Endometrial microvascular endothelial cells (primary cell): ENCODE results near the gene RNF144A. TPM values are rescaled to one million over a fixed set of nuclear protein-coding genes. Genes with fewer than 3 reads are reported as not detected.

Experiments used
- in situ Hi-C: cut with HindIII; loops from 2 replicates; pipeline ENCODE4 v1.10.0; 2017; ENCODE audit warnings: low sequenced_read_pairs, low pct_unique_long_range_greater_than_20kb; ENCODE audit errors: inconsistent ontology term
- total RNA-seq: library from RNA; depleted of rRNA; stranded (reverse); fragments of >200 nt; gene quantifications from one replicate; pipeline ENCODE4 v1.2.3, GENCODE V29; 2015; ENCODE audit errors: inconsistent ontology term

Gene RNF144A
- total RNA-seq, 1 donor from 2014 or later = 8.7 TPM

DNA sequence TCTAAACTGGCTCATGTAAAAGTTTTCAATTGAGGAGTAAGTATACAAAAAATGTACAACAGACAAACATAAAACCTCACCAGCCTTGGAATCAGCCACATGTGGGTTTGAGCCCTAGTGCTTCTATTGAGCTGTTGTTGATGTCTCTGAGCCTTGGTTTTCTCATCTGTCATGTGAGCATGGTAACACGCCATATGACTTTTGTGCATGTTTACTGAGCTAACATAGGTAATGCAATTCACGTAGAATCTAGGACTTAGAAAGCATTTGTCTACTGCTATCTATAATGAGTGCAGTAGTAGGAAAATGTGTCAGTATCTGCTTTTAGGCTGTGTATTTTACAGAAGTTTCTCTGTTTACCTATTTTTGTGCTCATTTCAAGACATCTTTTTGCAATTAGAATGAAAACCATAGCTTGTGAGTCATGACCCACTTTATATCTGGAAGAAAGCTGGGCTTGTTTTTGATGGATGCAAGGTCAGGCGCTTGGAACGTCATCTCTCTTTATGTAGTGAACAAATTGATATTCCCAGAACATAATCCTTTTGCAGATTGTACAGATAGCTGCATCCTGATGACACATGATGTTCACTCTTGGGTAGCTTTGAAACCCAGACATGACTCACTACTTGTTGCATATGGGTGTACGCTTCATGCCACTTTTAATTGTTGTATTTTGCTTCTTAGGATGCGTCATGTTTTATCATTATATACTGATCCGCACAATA is 94.3 kb downstream of the RNF144A start:
- in situ Hi-C loops = no loop called here

DNA sequence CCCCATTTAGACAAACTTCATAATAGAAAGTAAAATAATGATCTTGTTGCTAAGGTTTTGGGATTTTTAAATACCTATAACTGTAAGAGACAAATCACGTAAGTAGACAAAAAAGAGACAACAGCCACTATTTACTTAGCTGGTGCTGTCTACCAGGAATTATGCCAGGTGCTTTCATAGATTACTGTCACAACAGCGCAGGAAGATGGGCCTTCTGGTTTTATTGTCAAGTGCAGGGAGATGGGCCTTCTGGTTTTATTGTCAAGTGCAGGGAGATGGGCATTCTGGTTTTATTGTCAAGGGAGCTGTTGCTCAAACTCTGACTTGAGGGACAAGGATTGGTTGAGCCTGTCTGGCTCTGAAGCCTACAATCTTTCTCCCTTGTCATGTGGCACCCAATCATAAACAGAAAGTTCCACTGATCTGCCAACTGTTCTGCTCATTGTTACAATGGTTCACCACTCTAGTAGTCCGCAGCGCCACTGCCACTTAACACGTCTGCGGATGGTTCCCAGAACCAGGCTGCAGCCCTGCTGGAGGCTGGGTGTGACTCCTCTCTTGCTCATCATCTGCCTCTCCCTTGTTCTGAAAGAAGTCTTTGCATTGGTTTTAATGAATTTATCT is 95.0 kb downstream of the RNF144A start:
- in situ Hi-C loops = no loop called here

DNA sequence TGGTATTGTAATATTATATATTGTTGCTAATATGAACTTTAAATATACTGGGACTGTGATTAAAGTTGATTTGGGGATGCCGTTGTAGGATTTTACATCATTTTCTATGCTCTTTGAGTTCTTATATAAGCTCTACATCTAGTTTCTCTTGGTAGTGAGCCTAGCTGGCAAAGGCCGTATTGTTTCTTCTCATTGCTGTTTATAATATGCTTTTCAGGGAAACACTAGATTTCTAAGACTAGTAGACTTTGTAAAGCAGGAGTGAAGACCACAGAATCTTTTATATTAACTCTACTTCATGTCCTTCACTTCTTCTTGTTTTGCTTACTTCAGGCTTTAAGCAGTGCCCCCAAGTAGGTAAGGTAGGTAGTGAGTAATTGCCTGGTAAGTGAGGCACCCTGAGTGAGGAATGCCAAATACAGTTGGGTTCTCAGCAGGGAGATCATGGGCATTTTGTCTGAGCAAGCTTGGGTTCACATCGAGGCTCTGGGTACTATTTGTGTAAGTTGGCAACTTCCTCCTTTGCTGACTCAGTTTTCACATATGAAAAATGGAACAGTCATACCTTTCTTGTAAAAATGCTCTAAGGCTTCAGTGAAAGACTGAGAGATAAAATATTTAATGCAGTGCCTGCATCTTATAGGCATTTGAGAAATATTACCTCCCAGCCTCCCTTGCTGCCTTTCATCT is 96.4 kb downstream of the RNF144A start:
- in situ Hi-C loops = no loop called here

DNA sequence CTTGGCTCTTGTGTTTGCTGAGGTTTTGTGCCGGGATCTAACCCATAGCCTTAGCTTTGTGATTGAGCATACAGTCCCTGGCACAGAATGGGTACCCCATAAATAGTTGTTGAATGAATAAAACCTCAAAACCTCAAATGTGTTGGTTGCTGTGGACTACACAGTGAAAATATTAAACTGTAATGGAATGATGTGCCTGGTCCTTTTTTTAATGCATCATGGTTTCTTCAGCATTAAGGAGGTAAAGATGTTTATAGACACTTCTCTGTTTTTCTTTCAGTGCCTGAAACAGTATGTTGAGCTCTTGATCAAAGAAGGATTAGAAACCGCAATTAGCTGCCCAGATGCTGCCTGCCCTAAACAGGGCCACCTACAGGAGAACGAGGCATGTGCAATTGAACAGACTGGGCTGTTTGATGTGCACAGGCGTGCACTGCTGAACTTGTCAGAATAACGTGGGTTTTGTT is 97.0 kb downstream of the RNF144A start:
- in situ Hi-C loops = no loop called here

DNA sequence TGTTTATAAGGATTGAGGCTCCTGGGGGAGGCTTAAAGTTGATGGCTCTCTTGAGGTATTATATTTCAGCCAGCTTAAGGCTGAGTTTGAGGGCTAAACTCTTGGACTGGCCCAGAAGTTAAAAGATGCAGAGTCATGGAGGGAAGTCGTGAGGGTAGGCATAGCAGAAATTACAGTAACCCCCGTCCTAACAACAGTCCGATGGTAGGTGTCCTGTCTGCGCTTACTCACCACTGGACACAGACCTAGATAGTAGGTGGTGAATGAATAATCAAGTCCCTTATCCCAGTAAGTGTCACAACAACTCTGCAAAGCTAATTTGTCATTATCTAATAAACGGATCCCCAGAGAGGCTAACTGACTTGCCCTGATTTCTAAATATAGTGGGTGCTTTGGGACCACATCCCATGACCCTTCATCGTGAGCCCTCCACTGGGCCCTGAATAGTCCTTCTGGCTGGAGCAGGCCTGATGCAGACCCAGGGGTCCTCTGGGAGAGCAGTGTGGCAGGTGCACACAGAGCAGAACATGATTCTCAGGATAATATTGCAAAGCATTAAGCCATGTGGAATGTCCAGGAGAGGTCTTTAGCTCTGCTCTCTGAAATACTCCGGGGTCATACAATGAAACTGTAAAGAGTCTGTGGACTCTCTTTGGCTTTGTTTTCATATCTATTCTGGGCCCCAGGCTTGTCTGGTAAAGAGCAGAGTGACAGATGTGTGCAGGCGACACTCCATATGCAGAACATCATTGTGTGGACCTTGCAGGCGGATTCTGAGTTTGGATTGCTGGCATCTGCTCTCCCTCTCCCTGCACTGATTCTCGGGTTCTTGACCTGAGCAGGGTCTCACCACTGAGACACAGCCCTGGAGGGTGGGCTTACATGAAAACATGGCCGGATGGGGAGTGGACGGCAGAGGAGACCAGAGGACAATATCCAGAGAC is 98.1 kb downstream of the RNF144A start:
- in situ Hi-C loops = no loop called here

DNA sequence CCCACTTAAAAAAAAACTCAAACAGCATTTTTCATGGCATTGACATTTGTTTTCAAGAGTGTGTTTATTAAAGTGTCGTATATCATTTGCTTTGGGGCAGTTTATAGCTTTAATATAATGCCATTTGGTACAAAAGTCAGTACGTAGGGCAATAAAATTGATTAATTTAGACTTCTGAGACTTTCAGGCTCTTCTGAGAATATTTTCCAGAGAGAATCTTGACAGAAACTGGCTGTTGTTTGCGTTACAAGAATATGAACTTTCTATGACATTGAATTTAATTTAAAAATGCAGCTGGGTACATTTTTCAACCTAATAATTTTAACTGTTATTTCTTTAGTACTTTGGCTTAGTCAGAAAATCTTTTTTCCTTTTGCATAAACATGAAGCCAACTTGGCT is 98.9 kb downstream of the RNF144A start:
- in situ Hi-C loops = no loop called here

DNA sequence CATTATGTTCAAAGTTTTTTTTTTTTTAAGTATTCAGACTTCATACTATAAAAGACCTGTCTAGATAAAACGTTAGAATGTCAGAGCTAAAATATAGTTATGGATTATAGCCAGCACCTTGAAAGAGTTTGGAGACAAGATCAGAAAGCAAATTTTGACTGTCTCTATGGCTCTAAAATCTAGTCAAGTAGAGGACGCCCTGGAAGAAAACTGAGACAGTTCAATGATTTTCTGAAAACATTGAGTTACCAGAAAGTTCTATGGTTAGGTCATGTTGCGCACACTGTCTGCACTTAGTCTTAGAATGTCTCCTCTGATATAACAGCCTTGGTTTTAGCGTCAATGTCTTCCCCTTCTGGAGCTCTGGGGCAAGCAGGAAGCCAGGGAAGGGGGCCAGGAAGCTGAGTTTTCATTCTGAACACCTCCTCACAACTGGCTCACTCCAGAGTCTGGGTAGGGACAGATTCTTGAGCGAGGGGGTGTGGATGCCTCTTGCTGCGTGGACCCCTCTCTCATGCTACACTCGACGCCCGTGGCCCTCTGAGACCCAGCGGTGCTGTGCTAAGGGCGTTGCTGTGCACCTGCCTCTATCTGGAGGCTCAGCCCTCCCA is 99.5 kb downstream of the RNF144A start:
- in situ Hi-C loops = no loop called here

DNA sequence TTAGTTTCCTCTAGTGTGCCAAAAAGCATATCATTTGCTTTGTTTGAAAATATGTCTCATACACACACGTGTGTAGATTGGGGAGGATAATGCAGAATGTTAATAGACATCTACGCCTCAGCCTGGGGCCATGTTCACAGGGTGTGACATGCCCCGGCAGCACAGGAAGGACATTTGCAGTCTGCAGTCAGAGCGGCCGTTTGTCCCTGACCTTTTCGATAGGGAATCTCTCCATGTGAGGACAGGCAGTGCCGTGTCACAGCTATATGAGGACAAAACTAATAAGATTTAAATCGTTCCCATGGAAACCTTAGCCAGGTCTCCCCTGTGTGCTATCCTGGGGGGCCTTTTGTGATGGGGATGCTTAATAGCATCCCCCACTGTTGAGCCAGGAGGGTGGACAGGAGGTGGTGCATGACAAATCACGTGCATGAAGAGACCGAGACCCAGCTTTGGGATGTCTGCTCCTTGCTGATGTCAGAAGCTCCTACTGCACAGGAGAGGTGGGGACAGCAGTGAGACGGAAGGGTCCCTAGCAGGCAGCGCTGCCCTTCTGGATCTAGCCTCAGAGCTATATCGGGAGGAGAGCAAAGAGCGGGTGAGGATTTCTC is 100.6 kb downstream of the RNF144A start:
- in situ Hi-C loops = no loop called here

DNA sequence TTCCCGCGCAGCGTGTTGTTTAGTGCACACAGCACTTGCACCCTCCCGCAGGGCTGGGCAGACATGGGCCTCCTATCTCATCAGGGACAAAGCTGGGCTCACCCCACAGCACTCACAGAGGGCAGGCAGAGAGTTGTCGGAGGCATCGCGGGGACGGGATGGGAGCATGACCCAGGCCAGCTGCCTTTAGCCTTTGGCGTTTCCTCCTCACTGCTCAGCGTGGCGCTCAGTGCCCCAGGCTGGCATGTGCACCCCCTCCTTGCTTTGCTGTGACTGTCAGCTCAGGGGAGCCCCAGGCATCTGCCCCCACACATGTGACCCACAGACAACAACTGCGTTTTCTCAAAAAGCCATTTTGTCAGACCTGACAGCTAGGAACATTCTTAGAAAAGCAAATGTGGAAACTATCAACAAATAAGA is 101.1 kb downstream of the RNF144A start:
- in situ Hi-C loops = no loop called here

DNA sequence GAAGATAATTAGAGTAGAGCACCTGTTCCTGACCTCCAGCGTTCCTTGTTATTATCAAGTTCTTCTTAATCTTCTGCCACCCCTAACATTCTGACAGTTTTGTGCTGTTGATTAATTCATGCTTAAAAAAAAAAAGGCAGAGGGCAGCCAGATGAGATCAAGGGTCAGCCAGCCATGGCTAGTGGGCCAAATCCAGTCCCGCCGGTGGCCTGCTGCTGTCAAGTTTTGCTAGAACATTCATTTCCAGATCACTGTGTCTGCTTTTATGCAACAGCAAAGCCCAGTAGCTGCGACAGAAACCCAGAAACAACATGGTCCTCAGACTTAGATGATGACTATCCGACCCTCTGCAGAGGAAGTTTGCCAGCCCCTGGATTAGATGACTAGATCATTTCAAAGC is 101.6 kb downstream of the RNF144A start:
- in situ Hi-C loops = no loop called here

DNA sequence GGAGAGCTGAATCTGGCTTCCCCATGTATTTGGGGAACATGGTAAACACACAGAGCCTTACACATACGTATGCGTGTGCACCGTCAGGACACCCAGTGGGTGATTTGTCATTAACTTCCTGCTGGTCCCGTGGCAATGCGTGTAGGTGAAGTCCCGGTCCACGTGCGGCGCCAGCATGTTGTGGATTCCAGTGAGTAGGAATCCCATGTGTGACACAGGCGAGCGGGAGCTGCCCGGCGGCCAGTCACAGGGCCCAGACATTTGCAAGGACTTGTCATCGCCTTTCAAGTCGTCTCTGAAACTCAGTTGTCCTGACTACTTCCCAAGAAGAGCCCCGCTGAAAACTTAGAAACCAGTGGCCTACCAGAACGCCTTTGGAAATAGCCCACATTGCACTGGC is 102.0 kb downstream of the RNF144A start:
- in situ Hi-C loops = no loop called here

DNA sequence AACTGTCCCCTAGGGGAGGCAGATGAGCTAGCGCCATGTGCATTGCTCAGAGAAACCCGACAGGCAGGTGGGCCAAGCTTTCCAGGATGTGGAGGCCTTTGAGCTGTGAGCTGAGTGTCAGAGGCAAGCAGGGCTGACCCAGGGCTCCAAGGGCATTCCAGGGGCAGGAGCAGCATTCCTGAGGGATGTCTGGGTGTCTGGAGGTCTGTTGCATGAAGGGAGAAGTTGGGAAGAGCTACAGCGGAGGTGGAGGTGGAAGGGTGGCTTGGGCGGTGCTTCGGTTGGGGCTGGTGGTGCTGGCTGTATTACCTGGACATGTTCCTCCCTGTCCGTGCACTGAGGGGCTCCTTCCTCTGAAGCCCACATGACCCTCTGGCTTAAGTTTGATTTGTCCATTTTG is 102.8 kb downstream of the RNF144A start:
- in situ Hi-C loops = no loop called here

DNA sequence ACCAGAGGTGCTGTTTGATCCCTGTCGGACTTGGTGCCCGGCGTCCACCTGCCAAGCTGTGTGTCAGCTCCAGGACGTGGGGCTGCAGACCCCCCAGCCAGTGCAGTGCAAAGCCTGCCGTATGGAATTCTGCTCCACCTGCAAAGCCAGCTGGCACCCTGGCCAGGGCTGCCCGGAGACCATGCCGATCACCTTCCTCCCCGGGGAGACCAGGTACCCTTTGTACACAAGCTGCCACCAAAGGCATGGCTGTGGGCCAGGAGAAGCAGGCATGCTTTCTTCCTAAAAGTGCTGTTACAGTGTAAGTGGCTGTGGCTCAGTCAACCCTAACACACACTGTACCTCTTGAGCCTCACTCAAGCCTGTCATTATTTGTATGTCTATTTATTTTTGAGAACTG is 103.3 kb downstream of the RNF144A start:
- in situ Hi-C loops = no loop called here

DNA sequence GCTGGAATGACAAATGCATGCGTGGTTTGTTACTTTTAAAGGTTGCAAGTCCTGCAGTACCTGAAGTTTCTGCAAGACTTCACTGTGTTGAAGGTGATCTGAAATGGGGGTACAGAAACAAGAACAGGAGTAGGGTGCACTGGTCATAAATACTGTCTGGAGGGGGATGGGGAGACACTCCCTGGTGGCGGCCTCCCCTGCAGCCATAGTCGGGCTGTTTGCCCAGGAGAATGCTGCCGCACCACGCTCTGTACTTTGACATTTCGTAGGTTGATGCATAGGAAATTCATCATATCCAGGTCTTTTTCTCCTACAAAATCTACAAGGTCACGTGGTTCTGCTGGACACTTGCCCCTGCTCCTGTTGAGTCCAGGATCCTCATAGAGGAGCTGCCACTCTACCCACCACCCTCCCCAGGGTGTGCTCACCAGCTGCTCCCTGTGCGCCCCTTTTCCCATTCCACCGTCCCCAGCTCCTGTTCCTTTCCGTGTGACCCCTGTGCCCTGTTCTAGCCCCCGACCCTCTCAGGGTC is 103.8 kb downstream of the RNF144A start:
- in situ Hi-C loops = no loop called here

DNA sequence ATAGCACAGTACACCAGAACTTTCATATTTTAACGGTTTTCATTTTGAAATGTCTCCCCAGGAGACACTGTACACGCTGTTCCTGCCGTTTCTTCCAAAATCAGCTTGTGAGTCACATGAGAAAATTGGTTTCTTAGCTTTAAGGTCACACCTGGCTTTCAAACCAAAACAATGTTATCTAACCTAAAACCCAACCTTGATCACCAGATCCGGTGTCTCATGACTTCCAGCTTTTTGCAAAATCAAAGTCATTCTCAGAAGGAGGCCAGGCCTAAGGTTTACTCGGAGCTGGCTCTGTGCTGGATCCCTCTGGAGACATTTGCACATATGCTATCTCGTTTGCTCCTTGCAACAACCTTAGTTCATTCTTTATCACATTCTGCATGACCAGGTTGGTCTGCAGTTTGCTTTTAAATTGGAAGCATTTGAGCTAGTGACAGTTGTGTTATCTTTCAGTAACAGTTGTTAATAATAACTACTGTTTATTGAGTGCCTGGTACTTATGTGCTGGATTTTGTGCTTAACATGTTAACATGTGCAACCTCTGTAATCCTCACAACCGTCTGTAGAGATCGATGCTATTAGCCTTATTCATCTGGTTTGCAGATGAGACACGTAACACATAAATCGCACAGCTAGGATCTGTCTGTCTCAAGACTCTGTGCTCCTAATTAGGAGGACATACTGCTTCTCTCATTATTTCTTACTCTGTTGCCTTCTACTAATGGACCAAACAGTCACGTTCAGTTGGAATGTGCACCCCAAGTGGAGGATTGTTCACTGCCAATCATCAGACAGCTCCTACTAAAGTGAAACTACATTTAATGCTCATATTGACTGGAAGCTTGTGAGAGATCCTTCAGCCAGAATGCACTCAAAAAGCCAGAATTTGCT is 105.5 kb downstream of the RNF144A start:
- in situ Hi-C loops = no loop called here

DNA sequence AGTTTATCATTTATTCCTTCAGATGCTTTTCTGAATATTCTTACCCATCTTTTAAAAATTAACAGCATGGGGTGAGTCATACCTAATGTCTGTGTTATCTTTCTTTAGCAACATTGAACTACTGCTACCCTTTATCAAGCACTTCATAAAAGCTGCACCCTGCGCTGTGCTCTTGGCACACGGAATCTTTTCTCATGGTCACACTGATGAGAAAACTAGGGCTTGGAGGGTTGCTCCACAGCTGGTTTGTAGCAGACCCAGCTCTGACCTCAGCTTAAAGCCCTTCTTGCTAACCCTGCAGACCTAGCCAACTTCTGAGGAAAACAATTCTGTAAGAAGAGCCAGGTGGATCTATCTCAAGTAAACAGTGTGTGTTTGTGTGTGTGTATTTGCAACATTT is 106.3 kb downstream of the RNF144A start:
- in situ Hi-C loops = no loop called here

DNA sequence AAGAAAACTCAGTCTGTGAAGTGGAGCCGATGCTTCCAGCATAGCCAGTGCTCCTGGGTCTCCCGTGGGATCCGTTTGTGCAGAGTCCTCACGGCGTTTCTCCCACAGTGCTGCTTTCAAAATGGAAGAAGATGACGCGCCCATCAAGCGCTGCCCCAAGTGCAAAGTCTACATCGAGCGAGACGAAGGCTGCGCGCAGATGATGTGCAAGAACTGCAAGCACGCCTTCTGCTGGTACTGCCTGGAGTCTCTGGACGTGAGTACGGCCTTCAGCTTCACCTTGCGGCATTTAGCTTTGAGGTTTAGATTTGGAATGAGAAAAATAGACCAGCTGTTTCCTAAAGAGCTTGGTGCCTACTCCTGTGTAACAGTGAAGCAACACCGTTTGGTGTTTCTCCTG is 107.0 kb downstream of the RNF144A start:
- in situ Hi-C loops = no loop called here
